ENCODE measurements around the gene DSEL. TPM values are rescaled to one million over a fixed set of nuclear protein-coding genes. Genes with fewer than 3 reads are reported as not detected.

The DSEL gene
- total and polyA plus RNA-seq, 2 of the 8 experiments (the other 6 are each of a cell fraction or from before 2014, with no cell fraction given): 3.0 to 22.8 TPM

DNA sequence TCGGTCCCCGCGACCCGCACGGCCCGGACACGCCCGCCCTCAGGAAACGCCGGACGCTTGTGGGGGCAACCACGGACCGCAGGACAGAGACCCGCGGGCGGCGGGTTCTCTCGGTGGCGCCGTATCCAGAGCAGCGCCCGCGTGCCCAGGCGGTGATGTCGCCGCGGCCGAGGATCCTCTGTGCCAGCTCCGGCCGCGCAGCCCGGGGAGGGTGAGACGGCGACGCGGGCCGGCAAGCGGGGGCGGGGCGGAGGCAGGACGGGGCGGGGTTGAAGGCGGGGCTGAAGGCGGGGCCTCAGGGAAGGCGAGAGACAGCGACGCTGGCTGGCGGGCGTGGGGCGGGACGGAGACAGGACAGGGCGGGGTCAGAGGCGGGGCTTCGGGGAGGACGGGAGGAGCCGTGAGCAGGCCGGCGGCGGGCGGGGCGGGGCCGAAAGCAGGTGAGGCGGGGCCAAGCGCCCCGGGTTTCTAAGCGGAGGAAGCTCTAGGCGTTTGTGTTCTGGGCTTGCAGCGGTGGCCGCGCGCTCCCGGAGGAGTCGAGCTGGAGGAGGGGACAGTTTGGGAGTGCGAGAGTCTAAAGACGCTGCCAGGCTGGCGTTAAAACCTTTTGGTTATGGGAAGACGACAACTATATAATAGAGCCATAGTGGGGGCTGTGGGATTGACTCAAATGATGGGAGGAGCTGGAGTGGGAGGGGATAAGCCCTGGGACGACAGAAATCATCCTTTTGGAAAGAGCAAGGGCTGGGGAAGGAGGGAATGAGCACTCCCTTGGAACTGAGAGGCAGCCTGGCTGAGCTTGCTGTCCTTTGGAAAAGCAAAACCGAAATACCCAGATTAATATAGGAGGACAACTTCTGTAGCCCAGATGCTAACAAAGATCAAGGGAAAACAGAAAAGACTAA, at the start of gene DSEL (continued):
- TF ChIP-seq, protein P1, sequence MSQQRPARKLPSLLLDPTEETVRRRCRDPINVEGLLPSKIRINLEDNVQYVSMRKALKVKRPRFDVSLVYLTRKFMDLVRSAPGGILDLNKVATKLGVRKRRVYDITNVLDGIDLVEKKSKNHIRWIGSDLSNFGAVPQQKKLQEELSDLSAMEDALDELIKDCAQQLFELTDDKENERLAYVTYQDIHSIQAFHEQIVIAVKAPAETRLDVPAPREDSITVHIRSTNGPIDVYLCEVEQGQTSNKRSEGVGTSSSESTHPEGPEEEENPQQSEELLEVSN (IDR thresholded peaks at IDR 0.05): peak; percentile 62; the same call in 1 of the 2 replicates
- TF ChIP-seq CREB1 (IDR thresholded peaks at IDR 0.05) (peak; percentile 7; the same call in 1 of the 2 replicates), RXRA (IDR thresholded peaks at IDR 0.05; ENCODE audit: insufficient read depth, low read depth, low read length) (no peak), KDM4A (IDR thresholded peaks at IDR 0.05; ENCODE audit: low read depth, low read length, severe bottlenecking) (peak; percentile 75), ZNF274 (IDR thresholded peaks at IDR 0.05; ENCODE audit: borderline replicate concordance, extremely low read depth, low read length) (no peak), TBP (IDR thresholded peaks at IDR 0.05; ENCODE audit: low read depth, low read length) (peak; percentile 50; the same call in 1 of the 2 replicates), TAF1 (IDR thresholded peaks at IDR 0.05; ENCODE audit: low read depth, low read length) (peak; percentile 71), YY1 (IDR thresholded peaks at IDR 0.05; ENCODE audit: low read depth, low read length) (no peak), PHF8 (conservative IDR thresholded peaks at IDR 0.05; ENCODE audit: low read depth, low read length) (peak; percentile 67; the same call in 1 of the 2 replicates), RBBP5 (IDR thresholded peaks at IDR 0.05; ENCODE audit: borderline replicate concordance, low read depth, low read length) (0 out of 2 replicates have a peak, but pooled peaks have one; percentile 39)
- TF ChIP-seq, protein P2, sequence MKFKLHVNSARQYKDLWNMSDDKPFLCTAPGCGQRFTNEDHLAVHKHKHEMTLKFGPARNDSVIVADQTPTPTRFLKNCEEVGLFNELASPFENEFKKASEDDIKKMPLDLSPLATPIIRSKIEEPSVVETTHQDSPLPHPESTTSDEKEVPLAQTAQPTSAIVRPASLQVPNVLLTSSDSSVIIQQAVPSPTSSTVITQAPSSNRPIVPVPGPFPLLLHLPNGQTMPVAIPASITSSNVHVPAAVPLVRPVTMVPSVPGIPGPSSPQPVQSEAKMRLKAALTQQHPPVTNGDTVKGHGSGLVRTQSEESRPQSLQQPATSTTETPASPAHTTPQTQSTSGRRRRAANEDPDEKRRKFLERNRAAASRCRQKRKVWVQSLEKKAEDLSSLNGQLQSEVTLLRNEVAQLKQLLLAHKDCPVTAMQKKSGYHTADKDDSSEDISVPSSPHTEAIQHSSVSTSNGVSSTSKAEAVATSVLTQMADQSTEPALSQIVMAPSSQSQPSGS (IDR thresholded peaks at IDR 0.05; ENCODE audit: low read length): no peak

Measured in H1 (cell line).